HG03159 (cell line): ENCODE measurements around the gene KLRF1.
"Not testable (repeated sequence)": the region's sequence is repeated elsewhere in the genome, so short reads cannot be mapped to it uniquely, and the experiment has no call there.

Experiments used
- ATAC-seq: cut with Tn5 transposase; IDR thresholded peaks from one replicate; pipeline ENCODE4 v1.9.1; 2021; ENCODE audit warnings: mild to moderate bottlenecking, moderate library complexity; ENCODE audit not compliant: unreplicated experiment

The KLRF1 gene

GRCh38 chr12:9868951-9869306, 41.6 kb downstream of the KLRF1 start:
- ATAC-seq: no peak

- peak; percentile 54 for ATAC-seq
These were observed 42.3 kb downstream of the KLRF1 start, which contains the start of gene CLEC2B for GRCh38 chr12:9869307-9870161. TSS of gene CLEC2B (minus strand) at chr12:9869354.

- no peak for ATAC-seq
These were observed 43.1 kb downstream of the KLRF1 start for GRCh38 chr12:9870286-9870866.

DNA sequence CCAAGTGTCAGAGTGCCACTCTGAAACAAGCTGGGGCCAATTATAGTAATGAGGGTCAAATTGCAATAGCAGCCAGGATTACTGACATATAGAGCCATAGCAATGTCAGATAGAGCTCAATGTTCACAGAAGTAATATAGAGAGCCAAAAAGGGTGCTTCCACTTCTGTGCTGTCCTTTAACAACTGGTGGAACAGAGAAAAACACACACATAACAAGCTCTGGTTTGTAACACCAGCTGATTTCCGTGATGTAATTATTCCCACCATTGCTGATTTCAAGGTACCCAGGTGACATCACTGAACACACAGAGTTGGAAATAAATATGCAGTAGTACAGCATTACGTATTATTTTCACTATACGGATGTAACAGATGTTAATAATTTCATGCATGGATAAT, 44.9 kb downstream of the KLRF1 start:
- ATAC-seq: no peak

- no peak for ATAC-seq
These were observed 45.5 kb downstream of the KLRF1 start for GRCh38 chr12:9872742-9873141.

DNA sequence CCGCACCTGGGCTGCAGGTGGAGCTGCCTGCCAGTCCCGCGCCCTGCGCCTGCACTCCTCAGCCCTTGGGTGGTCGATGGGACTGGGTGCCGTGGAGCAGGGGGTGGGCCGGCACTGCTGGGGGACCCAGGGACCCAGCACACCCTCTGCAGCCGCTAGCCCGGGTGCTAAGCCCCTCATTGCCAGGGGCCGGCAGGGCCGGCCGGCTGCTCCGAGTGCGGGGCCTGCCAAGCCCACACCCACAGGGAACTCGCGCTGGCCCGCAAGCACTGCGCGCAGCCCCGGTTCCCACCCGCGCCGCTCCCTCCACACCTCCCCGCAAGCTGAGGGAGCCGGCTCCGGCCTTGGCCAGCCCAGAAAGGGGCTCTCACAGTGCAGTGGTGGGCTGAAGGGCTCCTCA, 48.8 kb downstream of the KLRF1 start:
- not testable (repeated sequence) for ATAC-seq

- ATAC-seq: no peak
These were observed 53.3 kb downstream of the KLRF1 start for GRCh38 chr12:9880532-9881078.

GRCh38 chr12:9881246-9881645, 54.0 kb downstream of the KLRF1 start, which contains the start of gene KLRF2:
TSS of gene KLRF2 (plus strand) at chr12:9881489. CDS start at chr12:9881596, 107 bp downstream.
- ATAC-seq: no peak

GRCh38 chr12:9881988-9882387, 54.7 kb downstream of the KLRF1 start:
- ATAC-seq: no peak

GRCh38 chr12:9883175-9883574, 55.9 kb downstream of the KLRF1 start:
- ATAC-seq: no peak

DNA sequence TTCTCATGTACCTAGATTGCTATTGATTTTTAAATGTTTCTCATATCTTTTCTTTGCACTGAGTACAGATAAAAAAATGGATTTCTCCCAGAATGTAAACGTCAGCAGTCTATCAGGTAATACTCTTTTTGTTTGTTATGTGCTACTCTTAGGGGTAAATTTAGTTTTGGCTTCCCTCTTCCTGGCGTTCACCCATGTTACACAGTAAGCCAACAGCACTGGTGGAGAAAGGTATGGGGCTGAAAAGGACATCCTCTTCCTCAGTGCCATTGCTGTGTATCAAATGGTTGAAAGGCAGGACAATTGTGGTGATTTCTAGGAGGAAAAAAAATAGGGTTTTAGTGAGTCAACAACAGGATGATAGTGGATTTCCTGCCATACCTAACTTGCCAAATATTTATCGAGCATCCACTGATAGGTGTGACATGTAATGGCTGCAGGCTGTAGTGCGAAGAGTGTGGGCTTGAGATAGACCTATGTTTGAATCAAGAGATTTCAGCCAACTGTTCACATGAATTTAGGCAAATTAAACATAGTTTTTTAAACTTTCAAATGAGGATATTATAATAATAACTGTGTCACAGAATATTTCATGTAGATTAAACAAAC, 61.5 kb downstream of the KLRF1 start:
- no peak for ATAC-seq
